ENCODE results near the gene SF3B1.

- TF ChIP-seq CTCF (IDR thresholded peaks at IDR 0.05) = no peak
- peak in 2 of 3 donors; percentile 57 to 81 for TF ChIP-seq POLR2A (IDR thresholded peaks at IDR 0.05)
Observed at GRCh38 chr2:197453914-197454398, 19.1 kb upstream of the SF3B1 start.
